Measurements from ENCODE around the gene PHLDB2. TPM values are rescaled to one million over a fixed set of nuclear protein-coding genes. Genes with fewer than 3 reads are reported as not detected.

The PHLDB2 gene
- total RNA-seq, 1 experiment from 2014 or later, result 60.5 TPM

DNA sequence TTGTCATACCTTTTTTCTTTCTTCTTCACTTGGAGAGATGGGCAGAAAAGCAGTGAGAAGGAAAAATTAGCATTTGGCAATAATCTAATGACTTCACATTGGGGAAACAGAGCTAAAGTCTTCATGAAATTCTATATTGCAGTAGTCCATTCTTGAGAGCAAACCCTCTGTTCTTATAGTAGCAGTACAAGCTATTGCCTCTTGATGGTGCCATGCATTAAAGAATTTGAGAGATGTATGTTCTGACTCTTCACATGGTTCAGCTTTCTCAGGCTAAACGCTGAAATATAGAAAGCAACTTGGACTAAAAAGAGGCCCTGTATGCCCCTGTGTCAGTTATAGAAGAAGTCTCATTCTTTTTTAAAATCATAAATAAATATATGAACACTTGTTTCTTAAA lies 36.0 kb downstream of the PHLDB2 start:
- Mint-ChIP-seq H3K36me3 (ENCODE audit: insufficient read depth, unreplicated experiment) (peaks cover 14% of the 10 kb centered on the region), H3K4me3 (ENCODE audit: unreplicated experiment) (no peak overlapping the region), H3K9me3 (ENCODE audit: unreplicated experiment) (no peaks in the 10 kb centered on the region), H3K4me1 (ENCODE audit: low read depth, unreplicated experiment) (no peaks in the 10 kb centered on the region), H3K27ac (ENCODE audit: unreplicated experiment) (no peak overlapping the region), H3K27me3 (ENCODE audit: insufficient read depth, unreplicated experiment) (no peaks in the 10 kb centered on the region)
- Histone ChIP-seq H3K27me3 (replicated peaks; ENCODE audit: control insufficient read depth, insufficient read depth, low read length) (no peaks in the 10 kb centered on the region), H3K4me1 (no peaks in the 10 kb centered on the region), H3K9me3 (no peaks in the 10 kb centered on the region), H3K36me3 (ENCODE audit: control insufficient read depth, insufficient read depth, low read length) (no peaks in the 10 kb centered on the region), H3K4me3 (ENCODE audit: low read depth, low read length) (no peak overlapping the region)
- ChIA-PET CTCF (interaction anchor here (0.6 to 1.4 kb wide), 4 partner anchors 30 to 118 kb away, joined by 3 to 8 read pairs (median 4); no protein-coding TSS in a partner anchor), POLR2A (interaction anchor here (1.1 kb wide), 1 partner anchor 84 kb away, joined by 3 read pairs; the partner anchor contains the start of gene ABHD10)
- intact Hi-C loops (cut with micrococcal nuclease; ENCODE audit: unreplicated experiment), result loop anchor here (1.0 kb wide), 2 partner anchors 72 to 178 kb away; no protein-coding TSS in a partner anchor
- BruUV-seq (replicated peaks), result no TSS peak
- TF ChIP-seq, protein P1, sequence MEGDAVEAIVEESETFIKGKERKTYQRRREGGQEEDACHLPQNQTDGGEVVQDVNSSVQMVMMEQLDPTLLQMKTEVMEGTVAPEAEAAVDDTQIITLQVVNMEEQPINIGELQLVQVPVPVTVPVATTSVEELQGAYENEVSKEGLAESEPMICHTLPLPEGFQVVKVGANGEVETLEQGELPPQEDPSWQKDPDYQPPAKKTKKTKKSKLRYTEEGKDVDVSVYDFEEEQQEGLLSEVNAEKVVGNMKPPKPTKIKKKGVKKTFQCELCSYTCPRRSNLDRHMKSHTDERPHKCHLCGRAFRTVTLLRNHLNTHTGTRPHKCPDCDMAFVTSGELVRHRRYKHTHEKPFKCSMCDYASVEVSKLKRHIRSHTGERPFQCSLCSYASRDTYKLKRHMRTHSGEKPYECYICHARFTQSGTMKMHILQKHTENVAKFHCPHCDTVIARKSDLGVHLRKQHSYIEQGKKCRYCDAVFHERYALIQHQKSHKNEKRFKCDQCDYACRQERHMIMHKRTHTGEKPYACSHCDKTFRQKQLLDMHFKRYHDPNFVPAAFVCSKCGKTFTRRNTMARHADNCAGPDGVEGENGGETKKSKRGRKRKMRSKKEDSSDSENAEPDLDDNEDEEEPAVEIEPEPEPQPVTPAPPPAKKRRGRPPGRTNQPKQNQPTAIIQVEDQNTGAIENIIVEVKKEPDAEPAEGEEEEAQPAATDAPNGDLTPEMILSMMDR (IDR thresholded peaks at IDR 0.05; ENCODE audit: insufficient read depth in 1 of 2, low read depth in 1 of 2, low read length in 1 of 2, severe bottlenecking in 1 of 2, unreplicated experiment in 1 of 2), result peak; percentile 20 to 39
- DNase-seq, result no peak

DNA sequence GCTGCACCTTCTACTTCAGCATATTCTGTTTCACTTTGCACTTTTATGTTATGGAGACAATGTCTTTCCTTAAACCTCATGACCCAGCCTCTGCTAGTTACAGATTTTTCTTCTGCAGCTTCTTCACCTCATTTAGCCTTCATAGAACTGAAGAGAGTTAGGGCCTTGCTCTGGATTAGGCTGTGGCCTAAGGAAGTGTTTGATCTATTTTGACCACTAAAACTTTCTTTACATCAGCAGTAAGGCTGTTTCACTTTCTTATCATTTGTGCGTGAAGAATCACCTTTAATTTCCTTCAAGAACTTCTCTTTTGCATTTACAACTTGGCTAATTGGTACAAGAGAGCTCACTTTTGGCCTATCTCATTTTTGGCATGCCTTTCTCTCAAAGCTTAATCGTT lies 40.9 kb downstream of the PHLDB2 start:
- no peaks in the 10 kb centered on the region for H3K27me3 ChIP-seq (replicated peaks; ENCODE audit: control insufficient read depth, insufficient read depth, low read length)
- Mint-ChIP-seq H3K4me1 (ENCODE audit: low read depth, unreplicated experiment) (peaks cover 7% of the 10 kb centered on the region), H3K27ac (ENCODE audit: unreplicated experiment) (no peak overlapping the region), H3K4me3 (ENCODE audit: unreplicated experiment) (no peak overlapping the region), H3K9me3 (ENCODE audit: unreplicated experiment) (no peaks in the 10 kb centered on the region), H3K36me3 (ENCODE audit: insufficient read depth, unreplicated experiment) (peaks cover 32% of the 10 kb centered on the region), H3K27me3 (ENCODE audit: insufficient read depth, unreplicated experiment) (no peaks in the 10 kb centered on the region)
- ChIA-PET POLR2A (no interaction called here), CTCF (interaction anchor here (0.6 kb wide), 1 partner anchor 188 kb away, joined by 3 read pairs; no protein-coding TSS in a partner anchor)
- H3K9me3 ChIP-seq, result no peaks in the 10 kb centered on the region
- H3K4me1 ChIP-seq, result peaks cover 11% of the 10 kb centered on the region
- TF ChIP-seq, protein P1 (IDR thresholded peaks at IDR 0.05; ENCODE audit: insufficient read depth in 1 of 2, low read depth in 1 of 2, low read length in 1 of 2, severe bottlenecking in 1 of 2, unreplicated experiment in 1 of 2), result no peak
- intact Hi-C loops (cut with micrococcal nuclease; ENCODE audit: unreplicated experiment), result no loop called here
- no peak for DNase-seq
- no peak overlapping the region for H3K4me3 ChIP-seq (ENCODE audit: low read depth, low read length)
- no TSS peak for BruUV-seq (replicated peaks)
- H3K36me3 ChIP-seq (ENCODE audit: control insufficient read depth, insufficient read depth, low read length), result no peaks in the 10 kb centered on the region

DNA sequence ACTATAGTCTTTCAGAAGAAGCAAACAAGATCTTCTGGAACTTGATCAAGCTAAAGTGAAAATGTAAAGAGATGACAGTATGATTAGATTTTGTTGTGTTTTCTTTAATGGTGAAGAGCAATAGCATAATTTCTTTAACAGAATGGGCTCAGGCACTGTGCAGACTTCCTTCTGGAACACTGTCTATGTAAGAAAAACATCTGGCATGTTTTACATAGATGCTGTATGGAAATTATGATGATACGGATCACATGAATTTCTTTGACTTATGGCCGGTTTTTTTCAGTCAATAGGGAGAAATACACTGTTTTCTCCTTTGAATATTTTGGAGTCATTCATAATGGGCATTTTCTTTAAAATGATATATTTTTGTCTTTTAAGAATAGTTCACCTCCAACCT lies 42.6 kb downstream of the PHLDB2 start:
- Histone ChIP-seq H3K9me3 (no peaks in the 10 kb centered on the region), H3K4me3 (ENCODE audit: low read depth, low read length) (no peak overlapping the region), H3K4me1 (peaks cover 23% of the 10 kb centered on the region), H3K27me3 (replicated peaks; ENCODE audit: control insufficient read depth, insufficient read depth, low read length) (no peaks in the 10 kb centered on the region), H3K36me3 (ENCODE audit: control insufficient read depth, insufficient read depth, low read length) (no peaks in the 10 kb centered on the region)
- Mint-ChIP-seq H3K4me1 (ENCODE audit: low read depth, unreplicated experiment) (peaks cover 7% of the 10 kb centered on the region), H3K36me3 (ENCODE audit: insufficient read depth, unreplicated experiment) (peaks cover 42% of the 10 kb centered on the region), H3K27ac (ENCODE audit: unreplicated experiment) (no peak overlapping the region), H3K9me3 (ENCODE audit: unreplicated experiment) (no peaks in the 10 kb centered on the region), H3K4me3 (ENCODE audit: unreplicated experiment) (no peak overlapping the region), H3K27me3 (ENCODE audit: insufficient read depth, unreplicated experiment) (no peaks in the 10 kb centered on the region)
- CTCF ChIA-PET, result no interaction called here
- intact Hi-C loops (cut with micrococcal nuclease; ENCODE audit: unreplicated experiment), result no loop called here
- DNase-seq, result no peak
- TF ChIP-seq, protein P1 (IDR thresholded peaks at IDR 0.05; ENCODE audit: insufficient read depth in 1 of 2, low read depth in 1 of 2, low read length in 1 of 2, severe bottlenecking in 1 of 2, unreplicated experiment in 1 of 2), result no peak
- POLR2A ChIA-PET, result no interaction called here
- no TSS peak for BruUV-seq (replicated peaks)

All from Caco-2 (cell line).